HFFc6 (cell line): ENCODE results near the gene GOLGA6L1. TPM values are rescaled to one million over a fixed set of nuclear protein-coding genes. Genes with fewer than 3 reads are reported as not detected.
"Not testable (repeated sequence)": the region's sequence is repeated elsewhere in the genome, so short reads cannot be mapped to it uniquely, and the experiment has no call there.

Experiments used
- DNase-seq: peaks from one replicate; pipeline ENCODE4 v3.0.0-alpha.2; 2018
- H3K27ac Mint-ChIP-seq: 2 replicates; pipeline ENCODE4 v1.8.0; 2020; ENCODE audit warnings: mild to moderate bottlenecking, mixed read lengths
- H3K27me3 Mint-ChIP-seq: 2 replicates; pipeline ENCODE4 v1.8.0; 2021; ENCODE audit warnings: mild to moderate bottlenecking, moderate library complexity, mixed read lengths; ENCODE audit not compliant: insufficient read depth
- H3K36me3 Mint-ChIP-seq: 2 replicates; pipeline ENCODE4 v1.8.0; 2021; ENCODE audit warnings: low read depth, mixed read lengths
- H3K4me1 Mint-ChIP-seq: 2 replicates; pipeline ENCODE4 v1.8.0; 2020; ENCODE audit warnings: low read depth, mixed read lengths
- H3K4me3 Mint-ChIP-seq: 2 replicates; pipeline ENCODE4 v1.8.0; 2020; ENCODE audit warnings: mild to moderate bottlenecking, moderate library complexity, mixed read lengths
- H3K9me3 Mint-ChIP-seq: 2 replicates; pipeline ENCODE4 v1.8.0; 2020; ENCODE audit warnings: mild to moderate bottlenecking, mixed read lengths
- long read RNA-seq: library from polyadenylated mRNA; unstranded; transcript quantifications from one replicate; pipeline ENCODE4 v2.0.0, GENCODE V29; 2019
- total RNA-seq, 6 experiments: library from RNA; stranded (reverse); fragmentation: NEBNext Ultra II Directional; extraction: Animal tissue kit (Norgen Biotek cat#: 25700); gene quantifications; 2 replicates in 1 of 6; 3 replicates in 5 of 6; pipeline ENCODE4 v1.2.3, GENCODE V29; 2021
- TF ChIP-seq, protein P1 (sequence below): fragments of 200-600 bp; sonication (generic); IDR thresholded peaks from 2 replicates; pipeline ENCODE4 v1.5.0; 2021; ENCODE audit warnings: antibody characterized with exemption, mild to moderate bottlenecking

The GOLGA6L1 gene, protein sequence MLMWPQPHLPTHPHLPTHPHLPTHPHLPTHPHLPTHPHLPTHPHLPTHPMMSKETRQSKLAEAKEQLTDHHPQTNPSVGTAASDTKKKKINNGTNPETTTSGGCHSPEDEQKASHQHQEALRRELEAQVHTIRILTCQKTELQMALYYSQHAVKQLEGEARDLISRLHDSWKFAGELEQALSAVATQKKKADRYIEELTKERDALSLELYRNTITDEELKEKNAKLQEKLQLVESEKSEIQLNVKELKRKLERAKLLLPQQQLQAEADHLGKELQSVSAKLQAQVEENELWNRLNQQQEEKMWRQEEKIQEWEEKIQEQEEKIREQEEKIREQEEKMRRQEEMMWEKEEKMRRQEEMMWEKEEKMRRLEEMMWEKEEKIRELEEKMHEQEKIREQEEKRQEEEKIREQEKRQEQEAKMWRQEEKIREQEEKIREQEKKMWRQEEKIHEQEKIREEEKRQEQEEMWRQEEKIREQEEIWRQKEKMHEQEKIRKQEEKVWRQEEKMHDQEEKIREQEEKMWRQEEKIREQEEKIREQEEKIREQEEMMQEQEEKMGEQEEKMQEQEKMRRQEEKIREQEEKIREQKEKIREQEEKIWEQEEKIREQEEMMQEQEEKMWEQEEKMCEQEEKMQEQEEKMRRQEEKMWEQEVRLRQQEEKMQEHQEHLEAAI
- not detected for total RNA-seq
- long read RNA-seq, result 0 reads

DNA sequence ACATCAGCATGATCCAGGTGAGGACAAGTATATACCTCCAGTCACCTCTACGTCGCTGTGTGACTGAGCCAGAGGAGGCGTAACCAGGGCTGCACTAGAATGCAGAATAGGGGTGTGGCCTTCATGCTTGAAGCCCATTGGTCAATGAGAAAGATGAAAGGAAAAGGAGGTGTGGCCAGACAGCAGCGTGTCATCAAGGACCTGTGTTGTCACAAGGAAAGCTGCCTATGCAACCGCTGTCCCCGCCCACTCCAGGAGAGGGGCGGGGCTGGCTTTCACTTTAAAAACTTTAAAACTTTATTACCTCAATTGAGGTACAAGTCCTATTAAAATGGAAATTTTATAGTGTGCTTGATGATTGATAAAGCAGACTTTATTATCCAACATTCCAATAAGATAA lies at the start of gene GOLGA6L1:
Gene GOLGA6L1 (minus strand): TSS at position 101 of the 400 bp plus-strand sequence. CDS start 91 bp downstream, at position 10.
- not testable (repeated sequence) for H3K4me1 Mint-ChIP-seq, H3K27me3 Mint-ChIP-seq, DNase-seq, H3K4me3 Mint-ChIP-seq, H3K9me3 Mint-ChIP-seq, H3K27ac Mint-ChIP-seq, H3K36me3 Mint-ChIP-seq

DNA sequence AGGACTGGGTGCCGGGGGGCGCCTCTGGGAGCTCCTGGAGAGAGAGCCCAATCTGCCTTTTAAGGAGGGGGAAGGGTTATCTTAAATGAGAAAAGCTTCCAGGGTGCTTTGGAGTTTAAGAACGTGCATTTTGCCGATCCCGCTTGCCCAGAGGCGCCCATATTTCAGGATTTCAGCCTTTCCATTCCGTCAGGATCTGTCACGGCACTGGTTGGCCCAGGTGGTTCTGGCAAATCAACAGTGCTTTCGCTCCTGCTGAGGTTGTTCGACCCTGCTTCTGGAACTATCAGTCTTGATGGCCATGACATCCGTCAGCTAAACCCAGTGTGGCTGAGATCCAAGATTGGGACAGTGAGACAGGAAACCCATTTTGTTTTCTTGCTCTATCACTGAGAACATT lies 44.6 kb upstream of the GOLGA6L1 start:
- DNase-seq, H3K36me3 Mint-ChIP-seq, H3K9me3 Mint-ChIP-seq, H3K27me3 Mint-ChIP-seq, H3K4me3 Mint-ChIP-seq, H3K4me1 Mint-ChIP-seq, H3K27ac Mint-ChIP-seq: not testable (repeated sequence)

DNA sequence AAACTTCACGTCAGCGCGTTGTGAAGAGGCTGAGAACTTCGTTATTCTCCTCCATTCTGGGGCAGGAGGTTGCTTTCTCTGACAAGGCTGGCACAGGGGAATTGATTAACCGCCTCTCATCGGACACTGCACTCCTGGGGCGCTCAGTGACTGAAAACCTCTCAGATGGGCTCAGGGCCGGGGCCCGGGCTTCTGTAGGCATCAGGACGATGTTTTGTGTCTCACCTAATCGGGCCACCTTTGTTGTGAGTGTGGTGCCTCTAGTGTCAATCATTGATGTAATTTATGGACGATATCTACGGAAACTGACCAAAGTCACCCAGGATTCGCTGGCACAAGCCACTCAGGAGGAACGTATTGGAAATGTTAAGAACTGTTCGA lies 43.9 kb upstream of the GOLGA6L1 start:
- H3K27ac Mint-ChIP-seq, H3K36me3 Mint-ChIP-seq, DNase-seq, H3K27me3 Mint-ChIP-seq, H3K4me1 Mint-ChIP-seq, H3K9me3 Mint-ChIP-seq, H3K4me3 Mint-ChIP-seq: not testable (repeated sequence)

DNA sequence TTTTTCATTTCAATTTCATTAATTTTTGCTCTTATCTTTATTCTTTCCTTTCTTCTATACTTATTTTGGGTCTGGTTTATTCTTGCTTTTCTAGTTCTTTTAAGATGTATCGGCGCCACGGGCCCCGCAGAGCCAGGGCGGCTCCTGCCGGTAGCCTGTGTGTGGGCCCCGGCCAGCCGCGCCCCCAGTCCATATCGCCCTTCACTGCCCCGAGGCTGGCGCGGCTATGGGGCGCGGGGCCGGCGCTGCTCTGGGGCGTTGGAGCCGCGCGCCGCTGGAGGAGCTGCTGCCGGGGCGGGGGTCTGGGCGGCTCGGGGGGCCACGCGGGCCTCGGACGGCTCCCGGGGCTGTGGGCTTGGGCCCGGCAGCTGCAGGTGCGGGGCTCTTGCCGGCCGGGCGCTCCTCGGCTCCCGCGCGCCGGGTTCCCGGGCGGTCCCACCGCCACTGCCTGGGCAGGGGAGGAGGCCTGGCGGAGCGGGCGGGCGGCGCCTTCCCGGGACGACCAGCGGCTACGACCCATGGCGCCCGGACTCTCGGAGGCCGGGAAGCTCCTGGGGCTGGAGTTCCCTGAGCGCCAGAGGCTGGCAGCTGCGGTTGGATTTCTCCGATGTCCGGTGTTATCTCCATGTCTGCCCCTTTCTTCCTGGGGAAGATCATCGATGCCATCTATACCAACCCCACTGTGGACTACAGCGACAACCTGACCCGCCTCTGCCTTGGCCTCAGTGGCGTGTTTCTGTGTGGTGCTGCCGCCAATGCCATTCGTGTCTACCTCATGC lies 43.3 kb upstream of the GOLGA6L1 start:
- not testable (repeated sequence) for H3K27me3 Mint-ChIP-seq, H3K36me3 Mint-ChIP-seq, H3K4me3 Mint-ChIP-seq, H3K4me1 Mint-ChIP-seq, H3K9me3 Mint-ChIP-seq, H3K27ac Mint-ChIP-seq, DNase-seq

DNA sequence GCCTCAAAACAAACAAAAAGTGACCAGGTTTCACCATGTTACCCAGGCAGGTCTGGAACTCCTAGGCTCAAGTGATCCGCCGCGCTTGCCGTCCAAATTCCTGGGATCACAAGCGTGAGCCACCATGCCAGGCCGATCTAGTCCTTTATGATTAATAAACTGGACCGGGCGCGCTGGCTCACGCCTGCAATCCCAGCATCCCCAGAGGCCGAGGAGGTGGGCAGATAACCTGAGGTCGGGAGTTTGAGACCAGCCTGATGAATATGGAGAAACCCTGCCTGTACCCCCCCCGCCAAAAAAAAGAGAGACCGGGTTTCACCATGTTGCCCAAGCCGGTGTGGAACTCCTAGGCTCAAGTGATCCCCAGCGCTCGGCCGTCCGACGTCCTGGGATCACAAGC lies 40.1 kb upstream of the GOLGA6L1 start:
- H3K4me3 Mint-ChIP-seq, H3K27me3 Mint-ChIP-seq, H3K4me1 Mint-ChIP-seq, H3K9me3 Mint-ChIP-seq, H3K36me3 Mint-ChIP-seq, H3K27ac Mint-ChIP-seq, DNase-seq: not testable (repeated sequence)

DNA sequence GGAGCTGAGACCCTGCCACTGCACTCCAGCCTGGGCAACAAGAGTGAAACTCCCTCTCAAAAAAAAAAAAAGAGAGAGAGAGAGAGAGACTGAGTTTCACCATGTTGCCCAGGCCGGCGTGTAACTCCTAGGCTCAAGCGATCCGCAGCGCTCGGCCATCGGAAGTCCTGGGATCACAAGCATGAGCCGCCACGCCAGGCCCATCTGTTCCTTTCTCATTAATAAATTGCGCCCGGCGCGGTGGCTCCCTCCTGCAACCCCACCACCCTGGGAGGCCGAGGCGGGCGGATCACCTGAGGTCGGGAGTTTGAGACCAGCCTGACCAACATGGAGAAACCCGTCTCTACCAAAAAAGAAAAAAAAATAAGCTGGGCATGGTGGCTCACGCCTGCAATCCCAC lies 39.0 kb upstream of the GOLGA6L1 start:
- not testable (repeated sequence) for H3K27ac Mint-ChIP-seq, H3K36me3 Mint-ChIP-seq, DNase-seq, H3K9me3 Mint-ChIP-seq, H3K27me3 Mint-ChIP-seq, H3K4me3 Mint-ChIP-seq, H3K4me1 Mint-ChIP-seq

DNA sequence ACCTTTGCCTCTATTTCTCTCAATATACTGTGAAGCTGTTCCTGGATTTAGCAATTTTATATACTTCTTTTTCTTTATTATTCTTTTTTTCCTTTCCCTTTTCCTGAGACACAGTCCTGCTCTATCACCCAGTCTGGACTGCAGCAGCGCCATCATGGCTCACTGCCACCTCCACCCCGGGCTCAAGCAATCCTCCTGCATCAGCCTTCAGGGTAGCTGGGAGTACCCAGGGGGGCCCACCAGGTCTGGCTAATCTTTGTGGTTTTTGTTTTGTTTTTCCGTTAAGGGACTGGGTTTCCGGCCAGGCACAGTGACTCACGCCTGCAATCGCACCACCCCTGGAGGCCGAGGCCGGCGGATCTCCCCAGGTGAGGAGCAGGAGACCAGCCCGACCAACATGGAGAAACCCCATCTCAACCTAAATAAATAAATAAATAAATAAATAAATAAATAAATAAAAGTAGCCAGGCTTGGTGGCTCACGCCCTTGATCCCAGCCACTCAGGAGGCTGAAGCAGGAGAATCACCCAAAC lies 38.1 kb upstream of the GOLGA6L1 start:
- H3K36me3 Mint-ChIP-seq, H3K27me3 Mint-ChIP-seq, H3K4me3 Mint-ChIP-seq, H3K27ac Mint-ChIP-seq, H3K9me3 Mint-ChIP-seq, DNase-seq, H3K4me1 Mint-ChIP-seq: not testable (repeated sequence)

DNA sequence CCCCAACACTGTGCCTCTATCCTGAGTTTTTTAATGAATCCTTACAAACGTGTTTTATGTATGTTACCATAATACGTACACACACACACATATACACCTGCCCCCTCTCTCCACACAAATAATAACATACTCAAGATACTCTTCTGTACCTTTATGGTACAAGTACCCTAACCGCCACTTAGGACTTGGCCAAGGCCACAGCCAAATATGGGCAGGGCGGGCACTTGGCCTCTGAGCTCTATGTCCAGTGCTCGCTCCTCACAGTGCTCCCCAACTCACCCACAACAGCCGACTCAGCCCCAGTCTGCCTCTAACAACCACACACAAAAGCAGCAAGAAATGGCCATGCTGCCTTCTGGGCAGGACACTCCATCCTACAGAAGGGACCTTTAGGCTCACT lies 3.8 kb downstream of the GOLGA6L1 start:
- not testable (repeated sequence) for DNase-seq, H3K9me3 Mint-ChIP-seq, H3K4me1 Mint-ChIP-seq, H3K27me3 Mint-ChIP-seq, H3K36me3 Mint-ChIP-seq, H3K27ac Mint-ChIP-seq, H3K4me3 Mint-ChIP-seq

DNA sequence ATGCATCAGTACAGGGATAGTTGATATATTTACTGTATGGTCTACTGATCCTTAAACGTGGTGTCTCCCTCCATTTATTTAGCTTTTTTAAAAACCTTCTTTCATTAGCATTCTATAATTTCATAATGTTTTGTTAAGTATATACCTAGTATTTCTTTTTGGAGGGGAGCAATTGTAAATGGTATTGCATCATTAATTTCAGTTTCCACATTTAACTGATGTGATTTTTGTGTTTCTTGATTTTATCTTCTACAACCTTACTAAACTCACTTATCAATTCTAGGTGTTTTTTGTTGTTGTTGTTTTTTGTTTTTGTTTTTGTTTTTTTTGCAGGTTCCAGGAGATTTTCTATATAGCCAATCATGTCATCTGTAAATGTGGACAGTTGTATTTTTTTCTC lies 18.4 kb downstream of the GOLGA6L1 start:
- no peaks in the 10 kb centered on the region for H3K36me3 Mint-ChIP-seq
- H3K27me3 Mint-ChIP-seq, result no peaks in the 10 kb centered on the region
- DNase-seq, result no peak
- no peaks in the 10 kb centered on the region; the same call in 1 of the 2 replicates for H3K9me3 Mint-ChIP-seq
- no peak overlapping the region for H3K4me3 Mint-ChIP-seq
- H3K27ac Mint-ChIP-seq, result no peak overlapping the region
- TF ChIP-seq, protein P1, sequence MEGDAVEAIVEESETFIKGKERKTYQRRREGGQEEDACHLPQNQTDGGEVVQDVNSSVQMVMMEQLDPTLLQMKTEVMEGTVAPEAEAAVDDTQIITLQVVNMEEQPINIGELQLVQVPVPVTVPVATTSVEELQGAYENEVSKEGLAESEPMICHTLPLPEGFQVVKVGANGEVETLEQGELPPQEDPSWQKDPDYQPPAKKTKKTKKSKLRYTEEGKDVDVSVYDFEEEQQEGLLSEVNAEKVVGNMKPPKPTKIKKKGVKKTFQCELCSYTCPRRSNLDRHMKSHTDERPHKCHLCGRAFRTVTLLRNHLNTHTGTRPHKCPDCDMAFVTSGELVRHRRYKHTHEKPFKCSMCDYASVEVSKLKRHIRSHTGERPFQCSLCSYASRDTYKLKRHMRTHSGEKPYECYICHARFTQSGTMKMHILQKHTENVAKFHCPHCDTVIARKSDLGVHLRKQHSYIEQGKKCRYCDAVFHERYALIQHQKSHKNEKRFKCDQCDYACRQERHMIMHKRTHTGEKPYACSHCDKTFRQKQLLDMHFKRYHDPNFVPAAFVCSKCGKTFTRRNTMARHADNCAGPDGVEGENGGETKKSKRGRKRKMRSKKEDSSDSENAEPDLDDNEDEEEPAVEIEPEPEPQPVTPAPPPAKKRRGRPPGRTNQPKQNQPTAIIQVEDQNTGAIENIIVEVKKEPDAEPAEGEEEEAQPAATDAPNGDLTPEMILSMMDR, result no peak
- H3K4me1 Mint-ChIP-seq, result no peaks in the 10 kb centered on the region
